ENCODE results near the gene FAM3B.
"Not testable (repeated sequence)": the region's sequence is repeated elsewhere in the genome, so short reads cannot be mapped to it uniquely, and the experiment has no call there.

Gene FAM3B

GRCh38 chr21:41316200-41317062, at the start of gene FAM3B:
Gene FAM3B (plus strand): TSS chr21:41316801. CDS start chr21:41316880, 79 bp downstream.
- peak; percentile 61 for DNase-seq

DNA sequence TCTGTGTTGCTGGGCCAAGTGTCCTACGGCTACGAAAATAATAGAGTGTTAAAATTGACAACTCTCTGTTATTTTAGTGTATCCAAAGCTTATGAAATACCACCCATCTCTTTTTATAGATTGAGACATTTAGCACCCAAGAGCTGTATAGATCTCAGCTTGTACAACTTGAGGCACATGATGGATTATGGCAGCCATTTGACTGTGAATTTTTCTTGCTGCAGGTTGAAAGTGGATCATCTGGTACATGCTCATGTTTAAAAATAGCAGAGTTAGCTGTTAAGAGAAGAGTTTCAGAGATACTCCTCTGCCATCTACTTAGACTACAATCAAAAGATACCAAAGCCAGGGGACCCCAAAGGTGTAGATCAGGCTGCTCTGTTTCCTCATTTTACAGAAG, 49.3 kb upstream of the FAM3B start:
- DNase-seq, result no peak

- no peak for DNase-seq
Observed at GRCh38 chr21:41269535-41269934, 47.1 kb upstream of the FAM3B start.

GRCh38 chr21:41277196-41277595, 39.4 kb upstream of the FAM3B start:
- DNase-seq, result no peak

- DNase-seq, result no peak
Observed at GRCh38 chr21:41277846-41278245, 38.8 kb upstream of the FAM3B start.

DNA sequence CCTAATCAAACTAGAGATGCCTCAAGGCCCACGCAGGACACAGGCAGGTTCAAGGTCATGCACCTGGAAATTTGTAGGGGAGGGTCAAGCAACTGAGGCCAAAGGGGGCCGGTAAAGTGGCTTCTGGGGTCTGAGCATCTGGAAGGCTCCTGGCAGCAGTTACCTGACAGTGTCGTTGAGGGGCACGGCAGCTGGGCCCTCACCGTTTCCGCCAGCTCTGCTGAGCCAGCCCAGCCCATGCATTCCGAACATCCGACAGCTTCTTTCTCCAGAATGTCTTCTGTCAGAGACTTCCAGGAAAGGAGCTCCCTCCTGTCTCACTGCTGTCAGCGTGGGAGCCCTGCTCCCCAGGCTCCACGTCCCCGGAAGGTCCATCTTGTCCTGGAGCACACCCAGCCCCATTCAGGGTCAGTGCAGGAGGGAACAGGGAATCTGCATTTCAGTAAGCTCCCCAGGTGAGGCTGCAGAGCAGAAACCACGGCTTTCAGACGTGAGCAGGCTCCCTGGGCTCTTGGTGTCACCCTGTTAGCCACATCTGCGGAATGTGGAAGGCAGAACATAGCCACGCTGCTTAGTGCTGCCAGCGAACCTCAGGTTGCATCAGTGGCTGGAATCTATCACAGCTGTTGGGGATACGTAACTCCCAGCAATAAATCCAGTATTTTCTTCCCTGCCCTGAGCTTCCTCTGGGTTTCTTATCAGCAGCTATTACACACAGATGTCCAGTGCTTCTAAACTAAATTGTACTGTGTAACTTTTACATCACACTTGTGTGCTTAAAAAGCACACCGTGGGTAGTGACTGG, 36.3 kb upstream of the FAM3B start:
- no peak for DNase-seq

GRCh38 chr21:41282412-41282811, 34.2 kb upstream of the FAM3B start:
- no peak for DNase-seq

- peak; percentile 53 for DNase-seq
Observed at GRCh38 chr21:41283211-41283818, 33.3 kb upstream of the FAM3B start.

DNA sequence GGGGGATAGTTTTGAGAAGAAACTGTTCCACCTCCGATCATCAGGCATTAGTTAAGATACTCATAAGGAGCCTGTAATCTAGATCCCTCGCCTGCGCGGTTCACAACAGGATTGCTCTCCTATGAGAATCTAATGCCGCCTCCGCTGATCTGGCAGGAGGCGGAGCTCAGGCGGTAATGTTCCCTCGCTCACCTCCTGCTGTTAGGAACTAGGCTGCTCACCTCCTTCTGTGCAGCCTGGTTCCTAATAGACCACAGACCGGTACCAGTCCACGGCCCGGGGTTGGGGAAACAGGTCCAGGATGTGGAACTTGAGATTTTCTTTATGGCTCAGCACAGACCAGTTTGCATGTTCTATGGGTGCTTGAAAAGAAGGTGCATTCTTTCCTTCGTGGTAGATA, 27.2 kb upstream of the FAM3B start:
- no peak for DNase-seq

- DNase-seq, result no peak
Observed at GRCh38 chr21:41290106-41290799, 26.3 kb upstream of the FAM3B start.

DNA sequence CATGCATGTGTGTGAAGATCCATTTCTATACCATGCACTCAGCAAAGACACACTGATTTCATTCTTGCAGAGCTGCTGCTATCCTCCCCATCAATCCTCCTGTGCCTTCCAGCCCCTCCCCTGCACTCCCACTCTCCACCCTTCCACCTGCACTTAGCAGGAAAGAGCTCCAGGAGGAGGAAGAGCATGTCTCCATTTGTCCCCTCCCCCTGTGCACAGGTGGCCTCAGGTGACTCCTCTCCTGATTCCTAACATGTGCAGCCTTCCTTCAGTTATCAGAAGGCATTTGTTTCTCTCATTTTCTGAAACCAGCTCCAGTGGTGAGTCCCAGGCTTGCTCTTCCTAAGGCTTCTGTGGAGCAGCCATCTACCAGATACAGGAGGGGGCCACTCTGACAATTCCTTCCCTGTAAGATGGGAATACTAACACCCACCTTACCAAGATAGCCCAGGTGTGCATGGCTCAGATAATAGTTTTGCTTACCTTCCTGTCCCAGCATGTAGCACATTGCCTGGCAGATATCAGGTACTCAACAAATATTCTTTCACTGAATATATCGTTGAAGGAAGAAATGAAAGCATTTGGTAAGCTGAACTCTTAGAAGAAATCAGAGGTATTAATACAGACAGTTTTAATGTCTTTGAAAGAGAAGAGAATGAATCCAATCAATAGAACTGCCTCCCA, 21.9 kb upstream of the FAM3B start:
- no peak for DNase-seq

DNA sequence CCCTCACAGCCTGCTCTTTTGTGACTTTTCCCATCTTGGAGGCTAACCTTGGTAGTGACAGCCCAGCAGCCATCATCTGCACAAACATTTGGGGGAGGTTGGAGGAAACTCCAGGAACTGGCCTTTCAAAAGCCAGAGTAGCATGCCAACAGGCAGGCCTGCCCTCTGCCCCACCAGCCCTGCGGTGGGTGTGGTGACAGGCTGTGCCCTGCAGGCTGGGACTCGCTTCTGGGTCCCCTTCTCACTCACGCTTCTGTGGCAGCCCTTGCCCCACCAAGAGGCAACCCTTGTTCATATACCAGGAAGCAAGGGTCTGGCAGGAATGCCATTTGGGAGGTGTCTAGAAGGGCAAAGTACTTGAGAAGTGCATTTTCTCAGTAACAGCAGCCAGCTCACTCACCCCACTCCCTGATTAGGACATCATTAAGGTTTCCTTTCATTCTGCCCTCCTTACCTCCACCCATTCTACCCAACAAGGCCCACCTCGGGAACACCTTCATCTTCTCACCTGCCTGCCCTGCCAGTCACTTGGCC, 20.8 kb upstream of the FAM3B start:
- no peak for DNase-seq

- DNase-seq, result no peak
Observed at GRCh38 chr21:41302976-41303375, 13.6 kb upstream of the FAM3B start.

GRCh38 chr21:41304068-41304720, 12.4 kb upstream of the FAM3B start:
- no peak for DNase-seq

GRCh38 chr21:41307219-41307618, 9.4 kb upstream of the FAM3B start:
- no peak for DNase-seq

DNA sequence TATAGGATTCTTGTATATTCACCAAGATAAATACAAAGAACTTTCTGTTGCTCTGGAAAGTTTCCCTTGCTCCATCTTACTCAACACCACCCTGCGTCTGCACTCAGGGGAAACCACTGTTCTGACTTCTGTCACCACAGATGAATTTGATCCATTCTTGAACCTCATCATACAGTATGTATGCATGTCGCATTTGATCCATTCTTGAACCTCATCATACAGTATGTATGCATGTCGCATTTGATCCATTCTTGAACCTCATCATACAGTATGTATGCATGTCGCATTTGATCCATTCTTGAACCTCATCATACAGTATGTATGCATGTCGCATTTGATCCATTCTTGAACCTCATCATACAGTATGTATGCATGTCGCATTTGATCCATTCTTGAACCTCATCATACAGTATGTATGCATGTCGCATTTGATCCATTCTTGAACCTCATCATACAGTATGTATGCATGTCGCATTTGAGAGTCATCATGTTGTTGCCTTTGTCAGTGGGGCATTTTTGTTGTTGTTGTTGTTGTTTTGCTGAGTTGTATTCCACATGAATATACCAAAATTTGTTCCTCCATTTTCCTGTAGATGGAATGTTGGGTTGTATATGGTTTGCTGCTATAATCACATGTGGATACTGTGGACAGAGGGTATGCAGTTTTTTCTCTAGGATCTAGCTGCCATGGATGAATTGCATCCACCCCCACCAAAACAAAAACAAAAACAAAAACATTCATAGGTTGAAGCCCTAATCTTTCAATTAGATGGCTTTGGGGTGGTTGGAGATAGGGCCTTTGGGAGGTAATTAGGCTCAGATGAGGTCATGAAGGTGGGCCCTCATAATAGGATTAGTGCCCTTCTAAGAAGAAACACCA, 3.1 kb upstream of the FAM3B start:
- DNase-seq, result not testable (repeated sequence)

DNA sequence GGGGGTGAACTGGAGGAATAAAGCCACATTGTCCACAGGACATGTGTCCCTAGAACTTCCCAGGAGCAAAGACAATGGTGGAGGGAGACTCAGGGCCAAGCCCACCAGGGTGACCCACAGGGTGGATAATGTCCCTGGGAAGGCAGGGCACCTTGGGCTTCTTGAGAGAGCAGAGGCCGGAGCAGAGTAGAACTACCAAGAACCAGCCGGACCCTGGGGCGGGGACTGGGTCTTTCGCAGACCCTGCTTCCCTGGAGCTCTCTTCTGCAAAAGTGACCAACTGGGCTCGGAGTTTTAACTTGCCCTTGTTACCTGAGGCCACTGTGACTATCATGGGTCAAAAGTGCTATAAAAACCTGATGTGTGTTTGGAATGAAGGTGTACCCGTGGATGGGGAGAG, 875 bp upstream of the FAM3B start:
- no peak for DNase-seq

GRCh38 chr21:41317063-41317392, 427 bp downstream of the FAM3B start:
- no peak for DNase-seq

DNA sequence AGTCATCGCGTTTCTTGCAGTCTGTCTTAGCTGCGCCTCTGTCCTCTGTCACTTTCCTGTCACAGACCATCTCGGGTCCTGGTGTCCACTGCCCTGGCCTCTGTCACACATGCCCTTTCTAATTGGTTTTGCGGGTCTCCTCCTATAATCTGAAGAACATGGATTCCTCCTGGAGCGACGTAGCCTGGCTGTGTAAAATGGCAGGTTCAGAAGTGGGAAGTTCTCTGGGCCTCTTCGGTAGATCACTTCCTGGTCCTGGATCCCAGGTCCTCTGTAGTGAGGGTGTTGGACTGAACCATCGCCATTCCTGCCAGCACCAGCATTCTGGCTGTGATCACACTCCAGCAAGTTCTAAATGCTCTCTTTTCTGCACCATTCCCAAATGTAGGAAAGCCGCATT, 857 bp downstream of the FAM3B start:
- DNase-seq, result no peak

- no peak for DNase-seq
Observed at GRCh38 chr21:41318218-41318617, 1.6 kb downstream of the FAM3B start.

DNA sequence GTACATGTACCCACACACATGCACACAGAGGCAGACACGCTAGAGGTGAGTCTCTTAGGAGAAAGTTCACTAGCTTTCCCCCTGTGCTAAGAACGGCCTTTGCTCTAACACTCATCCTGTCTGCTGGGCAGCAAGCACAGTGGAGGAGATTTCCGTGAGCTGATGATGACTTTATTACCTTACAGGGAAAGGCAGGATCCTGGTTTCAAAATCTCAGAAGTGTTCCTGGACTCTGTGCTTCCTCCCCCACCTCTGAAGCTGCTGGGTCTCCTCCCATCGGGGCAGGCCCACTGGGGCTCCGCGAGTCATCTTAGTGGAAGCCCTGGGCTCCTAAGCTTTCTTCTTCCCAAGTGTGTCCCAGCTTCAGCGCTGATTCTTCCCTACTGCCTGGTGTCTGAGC, 2.7 kb downstream of the FAM3B start:
- DNase-seq, result no peak

Measured in DMS79 (cell line).